H1 (cell line): ENCODE data around the gene TOR1B. TPM values are rescaled to one million over a fixed set of nuclear protein-coding genes. Genes with fewer than 3 reads are reported as not detected.

Experiments
- CTCF ChIA-PET: fragments of 300-600 bp; sonication (Branson Sonifier 250); formaldehyde crosslinking; loops from one replicate; lab custom pipeline; 2021; ENCODE audit not compliant: partially characterized antibody; lab: Charles Lee
- POLR2A ChIA-PET: fragments of 300-600 bp; sonication (Branson Sonifier 250); formaldehyde crosslinking; loops from one replicate; lab custom pipeline; 2021; ENCODE audit warnings: inconsistent platforms; ENCODE audit not compliant: partially characterized antibody; lab: Charles Lee
- DNase-seq, 2 experiments: peaks; one replicate each; pipeline versions ENCODE4 v3.0.0 to v3.0.0-alpha.2; 2010 to 2022; ENCODE audit warnings: low spot score in 2 of 2, low read depth in 1 of 2, mixed read lengths in 1 of 2
- FAIRE-seq: peaks from 2 replicates; lab custom pipeline; 2011; peaks lifted over from hg19 to GRCh38; lab: Jason Lieb, UNC
- H2AFZ ChIP-seq: 2 replicates; pipeline ENCODE4 v1.8.1; 2012; ENCODE audit warnings: low read length, inconsistent platforms
- H2AK5ac ChIP-seq: 2 replicates; pipeline ENCODE4 v1.6.1; 2013; ENCODE audit warnings: low read depth, low read length
- H2BK120ac ChIP-seq: replicated peaks from 2 replicates; pipeline ENCODE3; 2013; ENCODE audit warnings: low read depth, low read length, inconsistent platforms
- H2BK12ac ChIP-seq: 2 replicates; pipeline ENCODE4 v1.6.1; 2013; ENCODE audit warnings: low read depth, low read length
- H2BK15ac ChIP-seq: 2 replicates; pipeline ENCODE4 v1.6.1; 2013; ENCODE audit warnings: low read length
- H2BK20ac ChIP-seq: 2 replicates; pipeline ENCODE4 v1.6.1; 2013; ENCODE audit warnings: low read length
- H2BK5ac ChIP-seq: 2 replicates; pipeline ENCODE4 v1.6.1; 2013; ENCODE audit warnings: low read depth, low read length
- H3K14ac ChIP-seq: 2 replicates; pipeline ENCODE4 v1.6.1; 2013; ENCODE audit warnings: inconsistent platforms; ENCODE audit not compliant: insufficient read length
- H3K18ac ChIP-seq: 2 replicates; pipeline ENCODE4 v1.6.1; 2013; ENCODE audit warnings: low read length; ENCODE audit errors: extremely low read depth
- H3K23ac ChIP-seq: 2 replicates; pipeline ENCODE4 v1.6.1; 2013; ENCODE audit warnings: inconsistent platforms; ENCODE audit not compliant: insufficient read length
- H3K23me2 ChIP-seq: 2 replicates; pipeline ENCODE4 v1.6.1; 2013; ENCODE audit warnings: low read depth, low read length
- H3K27ac ChIP-seq: 2 replicates; pipeline ENCODE4 v1.6.1; 2011; ENCODE audit warnings: low read depth, low read length, inconsistent platforms
- H3K27me3 ChIP-seq, 4 experiments: replicated peaks in 1 of 4; 1 replicate in 1 of 4; 2 replicates in 3 of 4; pipeline versions ENCODE4 v1.6.1 to v1.8.1; 2011 to 2013; ENCODE audit warnings: low read length in 3 of 4, mild to moderate bottlenecking in 3 of 4, inconsistent platforms in 2 of 4, mixed read lengths in 2 of 4, moderate library complexity in 1 of 4; ENCODE audit not compliant: control insufficient read depth in 3 of 4, insufficient read depth in 3 of 4; ENCODE audit errors: extremely low read depth in 1 of 4
- H3K36me3 ChIP-seq, 4 experiments: 2 replicates each; pipeline versions ENCODE4 v1.6.1 to v1.8.1; 2011 to 2013; ENCODE audit warnings: mild to moderate bottlenecking in 4 of 4, low read length in 3 of 4, moderate library complexity in 2 of 4, control low read depth in 1 of 4, inconsistent platforms in 1 of 4; ENCODE audit not compliant: insufficient read depth in 4 of 4, control insufficient read depth in 2 of 4
- H3K4ac ChIP-seq: replicated peaks from 2 replicates; pipeline ENCODE3; 2013; ENCODE audit warnings: low read length, low read depth, mixed read lengths, inconsistent platforms; ENCODE audit not compliant: insufficient read length
- H3K4me1 ChIP-seq, 4 experiments: replicated peaks in 1 of 4; 1 replicate in 1 of 4; 2 replicates in 3 of 4; pipeline versions ENCODE4 v1.6.1 to v1.8.1; 2011 to 2013; ENCODE audit warnings: low read length in 3 of 4, inconsistent platforms in 2 of 4, mixed read lengths in 1 of 4; ENCODE audit not compliant: insufficient read depth in 4 of 4, control insufficient read depth in 3 of 4
- H3K4me2 ChIP-seq, 2 experiments: 2 replicates each; pipeline versions ENCODE4 v1.6.1 to v1.8.1; 2011 to 2013; ENCODE audit warnings: low read depth in 2 of 2, low read length in 2 of 2, control low read depth in 1 of 2, inconsistent platforms in 1 of 2, mild to moderate bottlenecking in 1 of 2; ENCODE audit not compliant: insufficient read depth in 1 of 2
- H3K4me3 ChIP-seq, 4 experiments: fragments of 200-600, 300-600 bp in 1 of 4; sonication (generic), shearing (Covaris generic), sonication (Bioruptor Twin) in 1 of 4; 2 replicates each; pipeline versions ENCODE4 v1.5.1 to v1.8.1; 2011 to 2016; ENCODE audit warnings: low read length in 4 of 4, low read depth in 3 of 4, control low read depth in 2 of 4, inconsistent platforms in 2 of 4, mild to moderate bottlenecking in 2 of 4, mixed read lengths in 1 of 4, moderate library complexity in 1 of 4; ENCODE audit not compliant: insufficient read depth in 2 of 4; ENCODE audit errors: extremely low read depth in 1 of 4
- H3K56ac ChIP-seq: replicated peaks from 2 replicates; pipeline ENCODE3; 2013; ENCODE audit warnings: low read depth, mild to moderate bottlenecking, mixed read lengths, low read length, inconsistent platforms; ENCODE audit not compliant: insufficient read length
- H3K79me1 ChIP-seq: 2 replicates; pipeline ENCODE4 v1.6.1; 2013; ENCODE audit warnings: low read depth, low read length, control low read depth
- H3K79me2 ChIP-seq, 2 experiments: 2 replicates each; pipeline versions ENCODE4 v1.6.1 to v1.8.1; 2012 to 2013; ENCODE audit warnings: low read length in 2 of 2, mild to moderate bottlenecking in 2 of 2, inconsistent platforms in 1 of 2; ENCODE audit not compliant: insufficient read depth in 2 of 2, control insufficient read depth in 1 of 2
- H3K9ac ChIP-seq, 4 experiments: replicated peaks in 1 of 4; 1 replicate in 1 of 4; 2 replicates in 3 of 4; pipeline versions ENCODE4 v1.6.1 to v1.8.1; 2011 to 2013; ENCODE audit warnings: low read depth in 3 of 4, low read length in 3 of 4, control low read depth in 2 of 4, mild to moderate bottlenecking in 2 of 4, moderate library complexity in 2 of 4, inconsistent platforms in 1 of 4; ENCODE audit errors: extremely low read depth in 1 of 4
- H3K9me3 ChIP-seq, 2 experiments: 2 replicates each; pipeline versions ENCODE4 v1.6.1 to v1.8.1; 2012 to 2013; ENCODE audit warnings: mild to moderate bottlenecking in 2 of 2, moderate library complexity in 2 of 2, control low read depth in 1 of 2, inconsistent platforms in 1 of 2, low read depth in 1 of 2, low read length in 1 of 2, mixed read lengths in 1 of 2; ENCODE audit not compliant: insufficient read depth in 2 of 2
- H4K20me1 ChIP-seq, 2 experiments: replicated peaks in 1 of 2; 2 replicates each; pipeline versions ENCODE3 to v1.8.1; 2011 to 2013; ENCODE audit warnings: inconsistent platforms in 2 of 2, low read length in 2 of 2, mild to moderate bottlenecking in 1 of 2; ENCODE audit not compliant: insufficient read depth in 2 of 2, control insufficient read depth in 1 of 2
- H4K5ac ChIP-seq: 2 replicates; pipeline ENCODE4 v1.6.1; 2013; ENCODE audit warnings: low read length, low read depth, mixed read lengths, inconsistent platforms; ENCODE audit not compliant: insufficient read length
- H4K8ac ChIP-seq: 2 replicates; pipeline ENCODE4 v1.8.0; 2013; ENCODE audit warnings: mild to moderate bottlenecking, moderate library complexity, low read length, inconsistent platforms; ENCODE audit not compliant: insufficient read depth; ENCODE audit errors: extremely low read depth
- H4K91ac ChIP-seq: replicated peaks from 2 replicates; pipeline ENCODE3; 2013; ENCODE audit warnings: low read length, mixed read lengths, inconsistent platforms; ENCODE audit not compliant: insufficient read length
- CEBPB ChIP-seq: IDR thresholded peaks from 2 replicates; pipeline ENCODE4 v1.6.1; 2012; ENCODE audit warnings: low read depth, low read length
- CHD1 ChIP-seq: IDR thresholded peaks from 2 replicates; pipeline ENCODE4 v1.6.1; 2012; ENCODE audit warnings: low read depth, low read length, improper control_type of control experiment
- CHD2 ChIP-seq: IDR thresholded peaks from 2 replicates; pipeline ENCODE4 v1.6.1; 2012; ENCODE audit warnings: low read length, improper control_type of control experiment
- CREB1 ChIP-seq: IDR thresholded peaks from 2 replicates; pipeline ENCODE4 v1.6.1; 2012; ENCODE audit warnings: inconsistent platforms
- E2F6 ChIP-seq: IDR thresholded peaks from 2 replicates; pipeline ENCODE4 v1.6.1; 2012; ENCODE audit warnings: inconsistent platforms
- HDAC2 ChIP-seq, 2 experiments: fragments of 300-600 bp in 1 of 2; sonication (generic) in 1 of 2; IDR thresholded peaks; 2 replicates each; pipeline ENCODE4 v1.6.1; 2011 to 2012; ENCODE audit warnings: low read depth in 2 of 2, low read length in 2 of 2, mild to moderate bottlenecking in 2 of 2, moderate library complexity in 2 of 2, borderline replicate concordance in 1 of 2, inconsistent platforms in 1 of 2
- HDAC6 ChIP-seq: IDR thresholded peaks from one replicate; pipeline ENCODE4 v1.7.1; 2012; ENCODE audit warnings: low read depth, mild to moderate bottlenecking, inconsistent platforms, low read length, moderate library complexity
- JUN ChIP-seq: IDR thresholded peaks from 2 replicates; pipeline ENCODE4 v1.6.1; 2011; ENCODE audit warnings: low read depth, mild to moderate bottlenecking, improper control_type of control experiment, low read length
- RFX5 ChIP-seq: IDR thresholded peaks from 2 replicates; pipeline ENCODE4 v1.6.1; 2011; ENCODE audit warnings: low read depth, low read length, improper control_type of control experiment, borderline replicate concordance
- SIN3A ChIP-seq, 2 experiments: IDR thresholded peaks in 1 of 2; conservative IDR thresholded peaks in 1 of 2; 2 replicates each; pipeline ENCODE4 v1.6.1; 2011 to 2012; ENCODE audit warnings: low read length in 2 of 2, improper control_type of control experiment in 1 of 2, low read depth in 1 of 2, mild to moderate bottlenecking in 1 of 2
- TAF1 ChIP-seq: IDR thresholded peaks from 2 replicates; pipeline ENCODE4 v1.6.1; 2011; ENCODE audit warnings: mild to moderate bottlenecking, low read depth, low read length
- USF2 ChIP-seq: IDR thresholded peaks from 2 replicates; pipeline ENCODE4 v1.6.1; 2011; ENCODE audit warnings: low read length, improper control_type of control experiment
- ZNF274 ChIP-seq: IDR thresholded peaks from 2 replicates; pipeline ENCODE4 v1.7.0; 2012; ENCODE audit warnings: low read length, borderline replicate concordance; ENCODE audit errors: extremely low read depth
- WGBS, 2 experiments: shearing (Covaris generic) in 1 of 2; methylation state at CpG; one replicate each; pipeline versions ENCODE4 v1.1.6 to v1.1.7; 2013 to 2015; ENCODE audit warnings: low lambda C conversion rate in 2 of 2, mixed read lengths in 2 of 2, inconsistent platforms in 1 of 2, low coverage in 1 of 2, missing lambda C conversion rate in 1 of 2; ENCODE audit not compliant: insufficient replicate concordance in 2 of 2, insufficient coverage in 1 of 2, insufficient read length in 1 of 2; ENCODE audit errors: extremely low coverage in 1 of 2, missing lambda C conversion rate in 1 of 2; 5-methylcytosine and 5-hydroxymethylcytosine counted together
- polyA plus RNA-seq, 7 experiments: library from polyadenylated mRNA; depleted of rRNA in 3 of 7; stranded (reverse) in 5 of 7; unstranded in 2 of 7; fragments of >200 nt in 5 of 7; fragments of 200-250 nt in 2 of 7; gene quantifications; 1 replicate in 5 of 7; 2 replicates in 1 of 7; 4 replicates in 1 of 7; pipeline versions ENCODE4 v1.2.1 to v1.2.3, GENCODE V29; 2011 to 2013; ENCODE audit warnings: missing spikeins in 2 of 7, mixed read lengths in 2 of 7
- total RNA-seq: library from RNA; stranded (reverse); fragmentation: NEBNext Ultra II Directional; extraction: Animal tissue kit (Norgen Biotek cat#: 25700); gene quantifications from 2 replicates; pipeline ENCODE4 v1.2.1, GENCODE V29; 2021

TOR1B gene
- total and polyA plus RNA-seq, 2 of the 8 experiments (the other 6 are each of a cell fraction or from before 2014, with no cell fraction given) = 11.4 to 17.4 TPM

GRCh38 chr9:129852579-129852978 is 49.6 kb downstream of the TOR1B start:
- FAIRE-seq (no peak), DNase-seq (no peak)
- Histone ChIP-seq H2BK12ac (no peak overlapping the region), H3K4ac (no peak overlapping the region), H2BK120ac (no peak overlapping the region), H3K79me1 (no peaks in the 10 kb centered on the region), H3K23ac (no peak overlapping the region), H3K18ac (no peak overlapping the region), H3K23me2 (no peaks in the 10 kb centered on the region), H3K4me3 (no peak overlapping the region), H2AK5ac (no peak overlapping the region), H4K5ac (no peak overlapping the region), H2BK5ac (no peak overlapping the region), H3K4me2 (no peak overlapping the region), H2BK15ac (no peak overlapping the region), H4K91ac (no peak overlapping the region), H3K56ac (no peak overlapping the region), H3K14ac (no peak overlapping the region), H3K27me3 (no peaks in the 10 kb centered on the region), H3K9me3 (no peaks in the 10 kb centered on the region), H3K9ac (no peak overlapping the region), H2AFZ (no peak overlapping the region), H2BK20ac (no peak overlapping the region), H3K27ac (no peak overlapping the region), H4K20me1 (peaks cover 2 to 3% of the 10 kb centered on the region in 2 experiments), H3K4me1 (no peaks in the 10 kb centered on the region), H4K8ac (no peak overlapping the region), H3K36me3 (peaks cover 0 to 9% (median 1%) of the 10 kb centered on the region in 4 experiments; a peak in 2 of 8 replicates), H3K79me2 (no peaks in the 10 kb centered on the region)
- 73% methylated on average over 5 of the region's 5 CpGs; no CpG with 5 or more reads in 1 of the 2 experiments for WGBS, 2 experiments
- ChIA-PET POLR2A (no interaction called here), CTCF (interaction anchor here (1.1 to 1.6 kb wide), 2 partner anchors 88 to 255 kb away, joined by 3 to 4 read pairs; no protein-coding TSS in a partner anchor)
- no peak for TF ChIP-seq CEBPB
- TF ChIP-seq JUN = no peak
- no peak for TF ChIP-seq ZNF274
- no peak for TF ChIP-seq TAF1
- TF ChIP-seq CHD2 = no peak
- TF ChIP-seq USF2 = no peak
- no peak for TF ChIP-seq HDAC2 (IDR thresholded peaks at IDR 0.05; ENCODE audit: borderline replicate concordance in 1 of 2, low read depth in 2 of 2, low read length in 2 of 2)
- no peak for TF ChIP-seq CREB1
- no peak for TF ChIP-seq CHD1
- no peak for TF ChIP-seq SIN3A (conservative IDR thresholded peaks at IDR 0.05 in 1 of 2, IDR thresholded peaks at IDR 0.05 in 1 of 2; ENCODE audit: low read depth in 1 of 2, low read length in 2 of 2)
- no peak for TF ChIP-seq E2F6
- no peak for TF ChIP-seq RFX5
- no peak for TF ChIP-seq HDAC6
